H1 (cell line): ENCODE results near the gene DEPP1. TPM values are rescaled to one million over a fixed set of nuclear protein-coding genes. Genes with fewer than 3 reads are reported as not detected.
A peak's percentile ranks its signal among the peaks of the same experiment; 100 is the strongest.

ENCODE experiments used
- CTCF ChIA-PET: fragments of 300-600 bp; sonication (Branson Sonifier 250); formaldehyde crosslinking; loops from one replicate; lab custom pipeline; 2021; ENCODE audit not compliant: partially characterized antibody; lab: Charles Lee
- POLR2A ChIA-PET: fragments of 300-600 bp; sonication (Branson Sonifier 250); formaldehyde crosslinking; loops from one replicate; lab custom pipeline; 2021; ENCODE audit warnings: inconsistent platforms; ENCODE audit not compliant: partially characterized antibody; lab: Charles Lee
- DNase-seq, 2 experiments: peaks; one replicate each; pipeline versions ENCODE4 v3.0.0 to v3.0.0-alpha.2; 2010 to 2022; ENCODE audit warnings: low spot score in 2 of 2, low read depth in 1 of 2, mixed read lengths in 1 of 2
- FAIRE-seq: peaks from 2 replicates; lab custom pipeline; 2011; peaks lifted over from hg19 to GRCh38; lab: Jason Lieb, UNC
- H2AFZ ChIP-seq: 2 replicates; pipeline ENCODE4 v1.8.1; 2012; ENCODE audit warnings: low read length, inconsistent platforms
- H2AK5ac ChIP-seq: 2 replicates; pipeline ENCODE4 v1.6.1; 2013; ENCODE audit warnings: low read depth, low read length
- H2BK120ac ChIP-seq: replicated peaks from 2 replicates; pipeline ENCODE3; 2013; ENCODE audit warnings: low read depth, low read length, inconsistent platforms
- H2BK12ac ChIP-seq: 2 replicates; pipeline ENCODE4 v1.6.1; 2013; ENCODE audit warnings: low read depth, low read length
- H2BK15ac ChIP-seq: 2 replicates; pipeline ENCODE4 v1.6.1; 2013; ENCODE audit warnings: low read length
- H2BK20ac ChIP-seq: 2 replicates; pipeline ENCODE4 v1.6.1; 2013; ENCODE audit warnings: low read length
- H2BK5ac ChIP-seq: 2 replicates; pipeline ENCODE4 v1.6.1; 2013; ENCODE audit warnings: low read depth, low read length
- H3K14ac ChIP-seq: 2 replicates; pipeline ENCODE4 v1.6.1; 2013; ENCODE audit warnings: inconsistent platforms; ENCODE audit not compliant: insufficient read length
- H3K18ac ChIP-seq: 2 replicates; pipeline ENCODE4 v1.6.1; 2013; ENCODE audit warnings: low read length; ENCODE audit errors: extremely low read depth
- H3K23ac ChIP-seq: 2 replicates; pipeline ENCODE4 v1.6.1; 2013; ENCODE audit warnings: inconsistent platforms; ENCODE audit not compliant: insufficient read length
- H3K23me2 ChIP-seq: 2 replicates; pipeline ENCODE4 v1.6.1; 2013; ENCODE audit warnings: low read depth, low read length
- H3K27ac ChIP-seq: 2 replicates; pipeline ENCODE4 v1.6.1; 2011; ENCODE audit warnings: low read depth, low read length, inconsistent platforms
- H3K27me3 ChIP-seq, 4 experiments: replicated peaks in 1 of 4; 1 replicate in 1 of 4; 2 replicates in 3 of 4; pipeline versions ENCODE4 v1.6.1 to v1.8.1; 2011 to 2013; ENCODE audit warnings: low read length in 3 of 4, mild to moderate bottlenecking in 3 of 4, inconsistent platforms in 2 of 4, mixed read lengths in 2 of 4, moderate library complexity in 1 of 4; ENCODE audit not compliant: control insufficient read depth in 3 of 4, insufficient read depth in 3 of 4; ENCODE audit errors: extremely low read depth in 1 of 4
- H3K36me3 ChIP-seq, 4 experiments: 2 replicates each; pipeline versions ENCODE4 v1.6.1 to v1.8.1; 2011 to 2013; ENCODE audit warnings: mild to moderate bottlenecking in 4 of 4, low read length in 3 of 4, moderate library complexity in 2 of 4, control low read depth in 1 of 4, inconsistent platforms in 1 of 4; ENCODE audit not compliant: insufficient read depth in 4 of 4, control insufficient read depth in 2 of 4
- H3K4ac ChIP-seq: replicated peaks from 2 replicates; pipeline ENCODE3; 2013; ENCODE audit warnings: low read length, low read depth, mixed read lengths, inconsistent platforms; ENCODE audit not compliant: insufficient read length
- H3K4me1 ChIP-seq, 4 experiments: replicated peaks in 1 of 4; 1 replicate in 1 of 4; 2 replicates in 3 of 4; pipeline versions ENCODE4 v1.6.1 to v1.8.1; 2011 to 2013; ENCODE audit warnings: low read length in 3 of 4, inconsistent platforms in 2 of 4, mixed read lengths in 1 of 4; ENCODE audit not compliant: insufficient read depth in 4 of 4, control insufficient read depth in 3 of 4
- H3K4me2 ChIP-seq, 2 experiments: 2 replicates each; pipeline versions ENCODE4 v1.6.1 to v1.8.1; 2011 to 2013; ENCODE audit warnings: low read depth in 2 of 2, low read length in 2 of 2, control low read depth in 1 of 2, inconsistent platforms in 1 of 2, mild to moderate bottlenecking in 1 of 2; ENCODE audit not compliant: insufficient read depth in 1 of 2
- H3K4me3 ChIP-seq, 4 experiments: fragments of 200-600, 300-600 bp in 1 of 4; sonication (generic), shearing (Covaris generic), sonication (Bioruptor Twin) in 1 of 4; 2 replicates each; pipeline versions ENCODE4 v1.5.1 to v1.8.1; 2011 to 2016; ENCODE audit warnings: low read length in 4 of 4, low read depth in 3 of 4, control low read depth in 2 of 4, inconsistent platforms in 2 of 4, mild to moderate bottlenecking in 2 of 4, mixed read lengths in 1 of 4, moderate library complexity in 1 of 4; ENCODE audit not compliant: insufficient read depth in 2 of 4; ENCODE audit errors: extremely low read depth in 1 of 4
- H3K56ac ChIP-seq: replicated peaks from 2 replicates; pipeline ENCODE3; 2013; ENCODE audit warnings: low read depth, mild to moderate bottlenecking, mixed read lengths, low read length, inconsistent platforms; ENCODE audit not compliant: insufficient read length
- H3K79me1 ChIP-seq: 2 replicates; pipeline ENCODE4 v1.6.1; 2013; ENCODE audit warnings: low read depth, low read length, control low read depth
- H3K79me2 ChIP-seq, 2 experiments: 2 replicates each; pipeline versions ENCODE4 v1.6.1 to v1.8.1; 2012 to 2013; ENCODE audit warnings: low read length in 2 of 2, mild to moderate bottlenecking in 2 of 2, inconsistent platforms in 1 of 2; ENCODE audit not compliant: insufficient read depth in 2 of 2, control insufficient read depth in 1 of 2
- H3K9ac ChIP-seq, 4 experiments: replicated peaks in 1 of 4; 1 replicate in 1 of 4; 2 replicates in 3 of 4; pipeline versions ENCODE4 v1.6.1 to v1.8.1; 2011 to 2013; ENCODE audit warnings: low read depth in 3 of 4, low read length in 3 of 4, control low read depth in 2 of 4, mild to moderate bottlenecking in 2 of 4, moderate library complexity in 2 of 4, inconsistent platforms in 1 of 4; ENCODE audit errors: extremely low read depth in 1 of 4
- H3K9me3 ChIP-seq, 2 experiments: 2 replicates each; pipeline versions ENCODE4 v1.6.1 to v1.8.1; 2012 to 2013; ENCODE audit warnings: mild to moderate bottlenecking in 2 of 2, moderate library complexity in 2 of 2, control low read depth in 1 of 2, inconsistent platforms in 1 of 2, low read depth in 1 of 2, low read length in 1 of 2, mixed read lengths in 1 of 2; ENCODE audit not compliant: insufficient read depth in 2 of 2
- H4K20me1 ChIP-seq, 2 experiments: replicated peaks in 1 of 2; 2 replicates each; pipeline versions ENCODE3 to v1.8.1; 2011 to 2013; ENCODE audit warnings: inconsistent platforms in 2 of 2, low read length in 2 of 2, mild to moderate bottlenecking in 1 of 2; ENCODE audit not compliant: insufficient read depth in 2 of 2, control insufficient read depth in 1 of 2
- H4K5ac ChIP-seq: 2 replicates; pipeline ENCODE4 v1.6.1; 2013; ENCODE audit warnings: low read length, low read depth, mixed read lengths, inconsistent platforms; ENCODE audit not compliant: insufficient read length
- H4K8ac ChIP-seq: 2 replicates; pipeline ENCODE4 v1.8.0; 2013; ENCODE audit warnings: mild to moderate bottlenecking, moderate library complexity, low read length, inconsistent platforms; ENCODE audit not compliant: insufficient read depth; ENCODE audit errors: extremely low read depth
- H4K91ac ChIP-seq: replicated peaks from 2 replicates; pipeline ENCODE3; 2013; ENCODE audit warnings: low read length, mixed read lengths, inconsistent platforms; ENCODE audit not compliant: insufficient read length
- WGBS, 2 experiments: shearing (Covaris generic) in 1 of 2; methylation state at CpG; one replicate each; pipeline versions ENCODE4 v1.1.6 to v1.1.7; 2013 to 2015; ENCODE audit warnings: low lambda C conversion rate in 2 of 2, mixed read lengths in 2 of 2, inconsistent platforms in 1 of 2, low coverage in 1 of 2, missing lambda C conversion rate in 1 of 2; ENCODE audit not compliant: insufficient replicate concordance in 2 of 2, insufficient coverage in 1 of 2, insufficient read length in 1 of 2; ENCODE audit errors: extremely low coverage in 1 of 2, missing lambda C conversion rate in 1 of 2; 5-methylcytosine and 5-hydroxymethylcytosine counted together
- polyA plus RNA-seq, 7 experiments: library from polyadenylated mRNA; depleted of rRNA in 3 of 7; stranded (reverse) in 5 of 7; unstranded in 2 of 7; fragments of >200 nt in 5 of 7; fragments of 200-250 nt in 2 of 7; gene quantifications; 1 replicate in 5 of 7; 2 replicates in 1 of 7; 4 replicates in 1 of 7; pipeline versions ENCODE4 v1.2.1 to v1.2.3, GENCODE V29; 2011 to 2013; ENCODE audit warnings: missing spikeins in 2 of 7, mixed read lengths in 2 of 7
- total RNA-seq: library from RNA; stranded (reverse); fragmentation: NEBNext Ultra II Directional; extraction: Animal tissue kit (Norgen Biotek cat#: 25700); gene quantifications from 2 replicates; pipeline ENCODE4 v1.2.1, GENCODE V29; 2021

Gene DEPP1
- total and polyA plus RNA-seq, 2 of the 8 experiments (the other 6 are each of a cell fraction or from before 2014, with no cell fraction given): 0.67 to 4.5 TPM

GRCh38 chr10:44971434-44971833 is 7.2 kb downstream of the DEPP1 start:
- CTCF ChIA-PET: no interaction called here
- Histone ChIP-seq H4K91ac (no peak overlapping the region), H3K23ac (no peak overlapping the region), H2BK15ac (0 out of 2 replicates have a peak overlapping the region, but pooled peaks have one; percentile 40), H3K9ac (no peak overlapping the region), H3K27me3 (no peaks in the 10 kb centered on the region; a peak in 1 of 7 replicates), H3K4me3 (no peak overlapping the region), H3K4me2 (no peak overlapping the region), H3K4me1 (peaks cover 12 to 31% (median 25%) of the 10 kb centered on the region in 4 experiments), H3K79me1 (peaks cover 5% of the 10 kb centered on the region; the same call in 1 of the 2 replicates), H3K18ac (no peak overlapping the region), H3K14ac (no peak overlapping the region), H3K36me3 (peaks cover 0 to 6% (median 0%) of the 10 kb centered on the region in 4 experiments; a peak in 3 of 8 replicates), H2AFZ (no peak overlapping the region), H3K79me2 (no peaks in the 10 kb centered on the region), H3K4ac (no peak overlapping the region), H2BK20ac (no peak overlapping the region), H3K9me3 (no peaks in the 10 kb centered on the region), H2BK12ac (no peak overlapping the region), H3K23me2 (peaks cover 14% of the 10 kb centered on the region; the same call in 1 of the 2 replicates), H2BK120ac (no peak overlapping the region), H4K8ac (no peak overlapping the region), H4K20me1 (peaks cover 0 to 2% of the 10 kb centered on the region in 2 experiments), H3K56ac (no peak overlapping the region), H4K5ac (no peak overlapping the region), H2AK5ac (no peak overlapping the region), H2BK5ac (no peak overlapping the region), H3K27ac (no peak overlapping the region)
- no peak for FAIRE-seq
- DNase-seq: no peak
- WGBS, 2 experiments: 87% methylated on average over 11 of the region's 11 CpGs; no CpG with 5 or more reads in 1 of the 2 experiments
- POLR2A ChIA-PET: no interaction called here
